IMR-90 (cell line): ENCODE data around the gene TDRD1. TPM values are rescaled to one million over a fixed set of nuclear protein-coding genes. Genes with fewer than 3 reads are reported as not detected.

Experiments
- ATAC-seq: fragments of 200-7000 bp; cut with Tn5 transposase; 2 replicates; pipeline ENCODE4 v1.9.1; 2020; ENCODE audit warnings: low read depth, mild to moderate bottlenecking, moderate library complexity
- BruUV-seq: library from RNA; stranded (reverse); fragments of 400-500 nt; replicated peaks from 2 replicates; lab custom pipeline; 2021; lab: Mats Ljungman, UMichigan
- CTCF ChIA-PET: fragments of 300-600 bp; formaldehyde crosslinking; extraction: SDS; loops from one replicate; lab custom pipeline; 2021; ENCODE audit warnings: antibody characterized with exemption; lab: Yijun Ruan, JAX
- POLR2A ChIA-PET: fragments of 300-600 bp; sonication (Branson Sonifier 250); formaldehyde crosslinking; loops from one replicate; lab custom pipeline; 2022; ENCODE audit warnings: antibody characterized with exemption; ENCODE audit not compliant: unreplicated experiment; lab: Charles Lee
- DNase-seq: peaks from one replicate; pipeline ENCODE4 v3.0.0; 2013
- H2AFZ ChIP-seq: replicated peaks from 2 replicates; pipeline ENCODE3; 2013; ENCODE audit warnings: low read length, mild to moderate bottlenecking; ENCODE audit not compliant: poor library complexity
- H2AK5ac ChIP-seq: 2 replicates; pipeline ENCODE4 v1.6.1; 2013; ENCODE audit warnings: low read depth, low read length, inconsistent platforms
- H2AK9ac ChIP-seq: replicated peaks from 2 replicates; pipeline ENCODE3; 2013; ENCODE audit warnings: mild to moderate bottlenecking, low read depth, low read length, moderate library complexity; ENCODE audit not compliant: poor library complexity
- H2BK120ac ChIP-seq: 2 replicates; pipeline ENCODE4 v1.6.1; 2013; ENCODE audit warnings: low read depth, low read length, inconsistent platforms
- H2BK15ac ChIP-seq: 3 replicates; pipeline ENCODE4 v1.6.1; 2013; ENCODE audit warnings: low read depth, low read length, inconsistent platforms
- H2BK20ac ChIP-seq: 2 replicates; pipeline ENCODE4 v1.6.1; 2013; ENCODE audit warnings: low read depth, mild to moderate bottlenecking, inconsistent platforms, low read length, moderate library complexity
- H2BK5ac ChIP-seq: 2 replicates; pipeline ENCODE4 v1.6.1; 2013; ENCODE audit warnings: mild to moderate bottlenecking, low read depth, low read length, inconsistent platforms; ENCODE audit not compliant: poor library complexity, severe bottlenecking
- H3K14ac ChIP-seq: replicated peaks from 2 replicates; pipeline ENCODE4 v1.6.1; 2013; ENCODE audit warnings: low read depth, low read length, inconsistent platforms
- H3K18ac ChIP-seq: 2 replicates; pipeline ENCODE4 v1.6.1; 2013; ENCODE audit warnings: low read depth, low read length, control low read depth
- H3K23ac ChIP-seq: 2 replicates; pipeline ENCODE4 v1.6.1; 2013; ENCODE audit warnings: low read depth, low read length, inconsistent platforms
- H3K27ac ChIP-seq: 2 replicates; pipeline ENCODE4 v1.5.1; 2013; ENCODE audit warnings: mild to moderate bottlenecking, control low read depth, low read length; ENCODE audit not compliant: insufficient read depth
- H3K27me3 ChIP-seq: 2 replicates; pipeline ENCODE4 v1.6.1; 2013; ENCODE audit warnings: low read length; ENCODE audit not compliant: control insufficient read depth, insufficient read depth
- H3K36me3 ChIP-seq: 2 replicates; pipeline ENCODE4 v1.6.1; 2013; ENCODE audit warnings: low read length, mixed read lengths; ENCODE audit not compliant: control insufficient read depth, insufficient read depth
- H3K4ac ChIP-seq: 2 replicates; pipeline ENCODE4 v1.6.1; 2013; ENCODE audit warnings: low read depth, low read length, inconsistent platforms
- H3K4me1 ChIP-seq: 2 replicates; pipeline ENCODE4 v1.6.1; 2013; ENCODE audit warnings: low read length, mixed read lengths; ENCODE audit not compliant: control insufficient read depth, insufficient read depth
- H3K4me2 ChIP-seq: 2 replicates; pipeline ENCODE4 v1.6.1; 2013; ENCODE audit warnings: low read depth, mild to moderate bottlenecking, control low read depth, low read length, moderate library complexity
- H3K4me3 ChIP-seq: 2 replicates; pipeline ENCODE4 v1.5.1; 2013; ENCODE audit warnings: low read depth, mild to moderate bottlenecking, control low read depth, low read length, moderate library complexity; ENCODE audit not compliant: insufficient read depth
- H3K56ac ChIP-seq: 2 replicates; pipeline ENCODE4 v1.6.1; 2013; ENCODE audit warnings: low read length, inconsistent platforms; ENCODE audit not compliant: insufficient read depth; ENCODE audit errors: extremely low read depth
- H3K79me1 ChIP-seq, 2 experiments: 2 replicates each; pipeline ENCODE4 v1.6.1; 2013; ENCODE audit warnings: low read length in 2 of 2, inconsistent platforms in 1 of 2, low read depth in 1 of 2
- H3K9ac ChIP-seq: 2 replicates; pipeline ENCODE4 v1.6.1; 2013; ENCODE audit warnings: low read depth, low read length, control low read depth
- H3K9me1 ChIP-seq: 2 replicates; pipeline ENCODE4 v1.6.1; 2013; ENCODE audit warnings: low read length, inconsistent platforms; ENCODE audit not compliant: insufficient read depth
- H3K9me3 ChIP-seq: 2 replicates; pipeline ENCODE4 v1.6.1; 2013; ENCODE audit warnings: low read length; ENCODE audit not compliant: control insufficient read depth, insufficient read depth
- H4K20me1 ChIP-seq: 2 replicates; pipeline ENCODE4 v1.6.1; 2013; ENCODE audit warnings: low read length, inconsistent platforms; ENCODE audit not compliant: insufficient read depth
- H4K5ac ChIP-seq: 2 replicates; pipeline ENCODE4 v1.6.1; 2013; ENCODE audit warnings: mild to moderate bottlenecking, low read depth, low read length, control low read depth
- H4K8ac ChIP-seq, 2 experiments: 2 replicates each; pipeline ENCODE4 v1.6.1; 2013; ENCODE audit warnings: low read depth in 2 of 2, low read length in 2 of 2, control low read depth in 1 of 2, inconsistent platforms in 1 of 2
- H4K91ac ChIP-seq: 2 replicates; pipeline ENCODE4 v1.6.1; 2013; ENCODE audit warnings: low read depth, low read length, inconsistent platforms; ENCODE audit not compliant: insufficient read depth
- BHLHE40 ChIP-seq: fragments of 150-350 bp; IDR thresholded peaks from 2 replicates; pipeline ENCODE4 v1.6.1; 2016; ENCODE audit warnings: mild to moderate bottlenecking, low read depth, low read length
- CEBPB ChIP-seq: IDR thresholded peaks from 2 replicates; pipeline ENCODE4 v1.6.1; 2012; ENCODE audit warnings: low read depth, low read length, improper control_type of control experiment
- ELK1 ChIP-seq: fragments of 150-350 bp; IDR thresholded peaks from 2 replicates; pipeline ENCODE4 v1.6.1; 2016; ENCODE audit warnings: low read depth, mild to moderate bottlenecking, low read length, moderate library complexity, borderline replicate concordance
- FOS ChIP-seq: fragments of 150-350 bp; IDR thresholded peaks from 2 replicates; pipeline ENCODE4 v1.6.1; 2016; ENCODE audit warnings: low read depth, low read length
- MAFK ChIP-seq: IDR thresholded peaks from 2 replicates; pipeline ENCODE4 v1.6.1; 2012; ENCODE audit warnings: low read depth, low read length, improper control_type of control experiment
- MAZ ChIP-seq: IDR thresholded peaks from 2 replicates; pipeline ENCODE4 v1.6.1; 2012; ENCODE audit warnings: low read depth, mild to moderate bottlenecking, low read length, improper control_type of control experiment, moderate library complexity, borderline replicate concordance
- SMC3 ChIP-seq: fragments of 150-350 bp; IDR thresholded peaks from 2 replicates; pipeline ENCODE4 v1.6.1; 2016; ENCODE audit warnings: low read depth, mild to moderate bottlenecking, antibody characterized with exemption, low read length, moderate library complexity
- WGBS, 2 experiments: methylation state at CpG; one replicate each; pipeline versions ENCODE4 v1.1.5 to v1.1.7; 2013; ENCODE audit warnings: missing lambda C conversion rate in 2 of 2; ENCODE audit not compliant: insufficient read length in 1 of 2; ENCODE audit errors: extremely low coverage in 2 of 2; 5-methylcytosine and 5-hydroxymethylcytosine counted together
- dilution Hi-C: fragments of 300-500 bp; cut with HindIII; formaldehyde crosslinking; loops from one replicate; pipeline ENCODE4 v1.14.3; 2018; ENCODE audit warnings: low sequenced_read_pairs; ENCODE audit not compliant: unreplicated experiment
- in situ Hi-C: fragments of 300-500 bp; cut with MboI; formaldehyde crosslinking; loops from 3 replicates; pipeline ENCODE4 v1.14.3; 2019; ENCODE audit warnings: low sequenced_read_pairs, inconsistent platforms, mixed read lengths
- intact Hi-C: fragments of 100-400 bp; cut with micrococcal nuclease; formaldehyde crosslinking; loops from 2 replicates; pipeline ENCODE4 v1.10.0; 2022
- polyA plus RNA-seq, 3 experiments: library from polyadenylated mRNA; depleted of rRNA; stranded (reverse); fragments of >200 nt; gene quantifications; 2 replicates each; pipeline ENCODE4 v1.2.3, GENCODE V29; 2012; ENCODE audit warnings: low replicate concordance in 1 of 3
- total RNA-seq: library from RNA; depleted of rRNA; stranded (reverse); fragments of >200 nt; gene quantifications from 2 replicates; pipeline ENCODE4 v1.2.3, GENCODE V29; 2012

Gene TDRD1
- total and polyA plus RNA-seq, 2 of the 4 experiments (the other 2 are of a cell fraction), result not detected

- Histone ChIP-seq H3K4ac (no peak overlapping the region), H3K27ac (no peak overlapping the region), H4K91ac (no peak overlapping the region), H3K4me1 (no peaks in the 10 kb centered on the region), H2AK5ac (no peak overlapping the region), H3K9me1 (no peaks in the 10 kb centered on the region), H3K18ac (no peak overlapping the region), H4K5ac (no peak overlapping the region), H2BK5ac (no peak overlapping the region), H3K14ac (no peak overlapping the region), H2AFZ (no peak overlapping the region), H3K9me3 (no peaks in the 10 kb centered on the region), H3K27me3 (no peaks in the 10 kb centered on the region), H3K79me1 (no peaks in the 10 kb centered on the region), H3K9ac (no peak overlapping the region), H3K4me3 (no peak overlapping the region), H3K4me2 (no peak overlapping the region), H2BK120ac (no peak overlapping the region), H2BK15ac (no peak overlapping the region), H2BK20ac (no peak overlapping the region), H2AK9ac (no peak overlapping the region), H3K23ac (no peak overlapping the region), H4K20me1 (no peaks in the 10 kb centered on the region), H3K56ac (no peak overlapping the region), H4K8ac (no peak overlapping the region), H3K36me3 (peaks cover 3% of the 10 kb centered on the region; the same call in 1 of the 2 replicates)
- ATAC-seq, result no peak
- WGBS, 2 experiments, result 20% methylated on average over 1 of the region's 3 CpGs; no CpG with 5 or more reads in 1 of the 2 experiments
- intact Hi-C loops, result no loop called here
- CTCF ChIA-PET, result no interaction called here
- BruUV-seq, result no TSS peak
- DNase-seq, result no peak
- dilution Hi-C loops, result no loop called here
- in situ Hi-C loops, result no loop called here
- no peak for TF ChIP-seq SMC3
- TF ChIP-seq CEBPB, result no peak
- no peak for TF ChIP-seq MAFK
- TF ChIP-seq FOS, result no peak
- no peak for TF ChIP-seq BHLHE40
- TF ChIP-seq MAZ, result no peak
- TF ChIP-seq ELK1, result no peak
- POLR2A ChIA-PET, result no interaction called here
These were observed 37.1 kb upstream of the TDRD1 start for GRCh38 chr10:114142018-114142417.
